ENCODE data around the gene ABCB6. TPM values are rescaled to one million over a fixed set of nuclear protein-coding genes. Genes with fewer than 3 reads are reported as not detected.

Gene ABCB6
- total RNA-seq, 1 experiment from 2014 or later = 30.8 TPM

Other genes with a start within 250 kb of the ABCB6 start
- gene FEV, start 233.8 kb downstream of the ABCB6 start, total RNA-seq (2022; extraction: Qiagen RNA extraction) = 0.20 TPM in 1 of 5 replicates, not detected in the others
- gene CRYBA2, start 225.5 kb downstream of the ABCB6 start, total RNA-seq (2022; extraction: Qiagen RNA extraction) = 0.31 TPM in 1 of 5 replicates, not detected in the others
- gene CFAP65, start 177.4 kb downstream of the ABCB6 start, total RNA-seq (2022; extraction: Qiagen RNA extraction) = 0.21 to 0.27 TPM (median 0.22 TPM) in 5 replicates
- 0.38 to 0.77 TPM (median 0.54 TPM) in 5 replicates for gene IHH, start 158.0 kb downstream of the ABCB6 start, total RNA-seq (2022; extraction: Qiagen RNA extraction)
- 16.7 to 18.7 TPM (median 17.5 TPM) in 5 replicates for gene NHEJ1, start 58.1 kb downstream of the ABCB6 start, total RNA-seq (2022; extraction: Qiagen RNA extraction)
- 0.45 to 0.75 TPM (median 0.55 TPM) in 5 replicates for gene SLC23A3, start 48.9 kb downstream of the ABCB6 start, total RNA-seq (2022; extraction: Qiagen RNA extraction)
- gene CNPPD1, start 42.0 kb downstream of the ABCB6 start, total RNA-seq (2022; extraction: Qiagen RNA extraction) = 35.3 to 42.6 TPM (median 41.4 TPM) in 5 replicates
- gene RETREG2, start 40.7 kb downstream of the ABCB6 start, total RNA-seq (2022; extraction: Qiagen RNA extraction) = 58.6 to 77.6 TPM (median 75.6 TPM) in 5 replicates
- gene ZFAND2B, start 12.2 kb downstream of the ABCB6 start, total RNA-seq (2022; extraction: Qiagen RNA extraction) = 12.3 to 20.7 TPM (median 19.3 TPM) in 5 replicates
- 33.6 to 46.8 TPM (median 45.2 TPM) in 5 replicates for gene ATG9A, start 10.7 kb upstream of the ABCB6 start, total RNA-seq (2022; extraction: Qiagen RNA extraction)
- gene ANKZF1, start 10.8 kb upstream of the ABCB6 start, total RNA-seq (2022; extraction: Qiagen RNA extraction) = 11.5 to 16.9 TPM (median 13.8 TPM) in 5 replicates
- gene GLB1L, start 26.5 kb upstream of the ABCB6 start, total RNA-seq (2022; extraction: Qiagen RNA extraction) = 6.0 to 7.1 TPM (median 6.6 TPM) in 5 replicates
- 25.9 to 30.2 TPM (median 28.5 TPM) in 5 replicates for gene STK16, start 26.5 kb upstream of the ABCB6 start, total RNA-seq (2022; extraction: Qiagen RNA extraction)
- gene TUBA4B, start 34.3 kb upstream of the ABCB6 start, total RNA-seq (2022; extraction: Qiagen RNA extraction) = 0.12 to 0.20 TPM (median 0.16 TPM) in 3 of 5 replicates, not detected in the others
- gene TUBA4A, start 35.0 kb upstream of the ABCB6 start, total RNA-seq (2022; extraction: Qiagen RNA extraction) = 250 to 308 TPM (median 286 TPM) in 5 replicates
- gene DNAJB2, start 60.4 kb upstream of the ABCB6 start, total RNA-seq (2022; extraction: Qiagen RNA extraction) = 29.5 to 38.9 TPM (median 35.6 TPM) in 5 replicates
- gene PTPRN, start 90.4 kb upstream of the ABCB6 start, total RNA-seq (2022; extraction: Qiagen RNA extraction) = 0.97 to 1.8 TPM (median 1.4 TPM) in 5 replicates
- not detected in 5 replicates for gene RESP18, start 113.8 kb upstream of the ABCB6 start, total RNA-seq (2022; extraction: Qiagen RNA extraction)
- gene DNPEP, start 169.0 kb upstream of the ABCB6 start, total RNA-seq (2022; extraction: Qiagen RNA extraction) = 52.0 to 63.4 TPM (median 55.8 TPM) in 5 replicates
- 0.38 to 0.47 TPM (median 0.45 TPM) in 5 replicates for gene DES, start 199.4 kb upstream of the ABCB6 start, total RNA-seq (2022; extraction: Qiagen RNA extraction)
- 7.0 to 12.6 TPM (median 9.4 TPM) in 5 replicates for gene SPEG, start 215.9 kb upstream of the ABCB6 start, total RNA-seq (2022; extraction: Qiagen RNA extraction)

Measured in A549 treated with dexamethasone at 1 μM for 4 hours (cell line).